Tibial artery (tissue), 4 donors: ENCODE data around the gene LY9.

Experiments
- DNase-seq, 2 donors: peaks; one replicate each; pipeline ENCODE4 v3.0.0-alpha.2; 2019
- H3K27ac ChIP-seq, 2 donors: fragments of 200-600 bp; sonication (generic) in 1 of 2; 1 replicate in 1 of 2; 2 replicates in 1 of 2; pipeline ENCODE4 v1.5.1; 2018 to 2019; ENCODE audit warnings: mild to moderate bottlenecking in 1 of 2
- H3K27me3 ChIP-seq, 2 donors: fragments of 200-600 bp; sonication (generic) in 1 of 2; one replicate each; pipeline versions ENCODE4 v1.5.1 to v1.6.0; 2016 to 2019
- H3K36me3 ChIP-seq, 3 donors: fragments of 200-600 bp; sonication (generic) in 2 of 3; one replicate each; pipeline ENCODE4 v1.5.1; 2016 to 2019; ENCODE audit warnings: mild to moderate bottlenecking in 2 of 3
- H3K4me1 ChIP-seq, 4 donors: fragments of 200-600 bp; sonication (generic) in 2 of 4; 1 replicate in 3 of 4; 2 replicates in 1 of 4; pipeline ENCODE4 v1.5.1; 2016 to 2019
- H3K4me3 ChIP-seq, 2 donors: fragments of 200-600 bp; sonication (generic) in 1 of 2; 1 replicate in 1 of 2; 2 replicates in 1 of 2; pipeline ENCODE4 v1.5.1; 2018 to 2019; ENCODE audit warnings: mild to moderate bottlenecking in 2 of 2
- H3K9me3 ChIP-seq, 3 donors: fragments of 200-600 bp; sonication (generic) in 1 of 3; one replicate each; pipeline ENCODE4 v1.5.1; 2016 to 2019
- CTCF ChIP-seq, 2 experiments: fragments of 200-600 bp in 1 of 2; fragments of 450-650 bp in 1 of 2; IDR thresholded peaks; one replicate each; pipeline ENCODE4 v1.5.1; 2017 to 2019; ENCODE audit warnings: antibody characterized with exemption in 2 of 2, mild to moderate bottlenecking in 1 of 2, moderate library complexity in 1 of 2
- intact Hi-C: fragments of 100-400 bp; cut with DNase I; formaldehyde crosslinking; loops from one replicate; pipeline ENCODE4 v1.15.0; 2023; ENCODE audit warnings: low total_unique reads

Gene LY9

GRCh38 chr1:160755911-160756848 is 39.8 kb upstream of the LY9 start:
- intact Hi-C loops = no loop called here
- no peak overlapping the region for H3K4me3 ChIP-seq
- H3K27ac ChIP-seq = no peak overlapping the region
- TF ChIP-seq CTCF (IDR thresholded peaks at IDR 0.05) = no peak
- no peaks in the 10 kb centered on the region for H3K36me3 ChIP-seq
- no peak for DNase-seq
- no peaks in the 10 kb centered on the region for H3K9me3 ChIP-seq
- H3K27me3 ChIP-seq = no peaks in the 10 kb centered on the region
- no peaks in the 10 kb centered on the region for H3K4me1 ChIP-seq

- Histone ChIP-seq H3K27me3 (no peaks in the 10 kb centered on the region), H3K4me3 (no peak overlapping the region), H3K9me3 (no peaks in the 10 kb centered on the region), H3K36me3 (no peaks in the 10 kb centered on the region), H3K27ac (no peak overlapping the region), H3K4me1 (no peaks in the 10 kb centered on the region)
- no peak for TF ChIP-seq CTCF (IDR thresholded peaks at IDR 0.05)
- DNase-seq = no peak
- intact Hi-C loops = no loop called here
Measured at GRCh38 chr1:160756849-160757201, 39.1 kb upstream of the LY9 start.

- Histone ChIP-seq H3K9me3 (no peaks in the 10 kb centered on the region), H3K4me1 (no peaks in the 10 kb centered on the region), H3K4me3 (no peak overlapping the region), H3K27me3 (no peaks in the 10 kb centered on the region), H3K27ac (no peak overlapping the region), H3K36me3 (no peaks in the 10 kb centered on the region)
- DNase-seq = no peak
- no peak for TF ChIP-seq CTCF (IDR thresholded peaks at IDR 0.05)
- intact Hi-C loops = no loop called here
Measured at GRCh38 chr1:160758521-160758920, 37.5 kb upstream of the LY9 start.

- Histone ChIP-seq H3K27ac (no peak overlapping the region), H3K27me3 (no peaks in the 10 kb centered on the region), H3K4me1 (no peaks in the 10 kb centered on the region), H3K36me3 (no peaks in the 10 kb centered on the region), H3K4me3 (no peak overlapping the region), H3K9me3 (no peaks in the 10 kb centered on the region)
- TF ChIP-seq CTCF (IDR thresholded peaks at IDR 0.05) = no peak
- intact Hi-C loops = loop anchor here (5.0 kb wide), 1 partner anchor 583 kb away; no protein-coding TSS in a partner anchor
- DNase-seq = no peak
Measured at GRCh38 chr1:160759740-160760139, 36.2 kb upstream of the LY9 start.

- no peak for DNase-seq
- Histone ChIP-seq H3K27ac (no peak overlapping the region), H3K9me3 (no peaks in the 10 kb centered on the region), H3K27me3 (no peaks in the 10 kb centered on the region), H3K36me3 (no peaks in the 10 kb centered on the region), H3K4me1 (no peaks in the 10 kb centered on the region), H3K4me3 (no peak overlapping the region)
- no peak for TF ChIP-seq CTCF (IDR thresholded peaks at IDR 0.05)
- intact Hi-C loops = loop anchor here (5.0 kb wide), 1 partner anchor 581 kb away; no protein-coding TSS in a partner anchor
Measured at GRCh38 chr1:160761046-160761445, 34.9 kb upstream of the LY9 start.
